B cell (primary cell): Measurements from ENCODE around the gene LIX1. TPM values are rescaled to one million over a fixed set of nuclear protein-coding genes. Genes with fewer than 3 reads are reported as not detected.
A peak's percentile ranks its signal among the peaks of the same experiment; 100 is the strongest.

ENCODE experiments used
- ATAC-seq: fragments of 200-7000 bp; cut with Tn5 transposase; one replicate; pipeline ENCODE4 v1.10.0; 2021; ENCODE audit warnings: low read depth, mild to moderate bottlenecking, moderate number of reproducible peaks, moderate library complexity
- CTCF ChIA-PET: fragments of 350-600 bp; sonication (Branson Sonifier 250); formaldehyde crosslinking; loops from one replicate; lab custom pipeline; 2021; ENCODE audit warnings: antibody characterized with exemption, inconsistent platforms; lab: Charles Lee
- POLR2A ChIA-PET: fragments of 350-600 bp; sonication (Branson Sonifier 250); formaldehyde crosslinking; loops from one replicate; lab custom pipeline; 2021; ENCODE audit warnings: antibody characterized with exemption; lab: Charles Lee
- DNase-seq: peaks from one replicate; pipeline ENCODE4 v3.0.0; 2013
- H2AFZ ChIP-seq: 2 replicates; pipeline ENCODE4 v1.6.1; 2012; ENCODE audit warnings: mild to moderate bottlenecking, low read depth, low read length; ENCODE audit not compliant: insufficient read depth, poor library complexity, severe bottlenecking
- H3K27ac ChIP-seq, 2 donors: 1 replicate in 1 of 2; 2 replicates in 1 of 2; pipeline ENCODE4 v1.5.1; 2012 to 2013; ENCODE audit warnings: low read length in 2 of 2, mild to moderate bottlenecking in 2 of 2, moderate library complexity in 1 of 2
- H3K27me3 ChIP-seq, 4 experiments: fragments of 200-600 bp in 1 of 4; sonication (generic) in 1 of 4; replicated peaks in 1 of 4; 1 replicate in 2 of 4; 2 replicates in 2 of 4; pipeline versions ENCODE4 v1.6.1 to v1.7.0; 2013 to 2016; ENCODE audit warnings: low read length in 3 of 4, mild to moderate bottlenecking in 2 of 4, mixed read lengths in 1 of 4, moderate library complexity in 1 of 4; ENCODE audit not compliant: insufficient read depth in 4 of 4, control insufficient read depth in 3 of 4; ENCODE audit errors: control extremely low read depth in 1 of 4
- H3K36me3 ChIP-seq, 2 experiments: replicated peaks in 1 of 2; 1 replicate in 1 of 2; 2 replicates in 1 of 2; pipeline versions ENCODE4 v1.6.1 to v1.7.1; 2013; ENCODE audit warnings: low read length in 1 of 2; ENCODE audit not compliant: insufficient read depth in 2 of 2, control insufficient read depth in 1 of 2; ENCODE audit errors: control extremely low read depth in 1 of 2, extremely low read depth in 1 of 2
- H3K4me1 ChIP-seq, 2 donors: fragments of 200-600 bp in 1 of 2; sonication (generic) in 1 of 2; 1 replicate in 1 of 2; 2 replicates in 1 of 2; pipeline versions ENCODE4 v1.5.1 to v1.6.1; 2013 to 2017; ENCODE audit warnings: low read length in 2 of 2; ENCODE audit not compliant: control insufficient read depth in 2 of 2, insufficient read depth in 2 of 2
- H3K4me2 ChIP-seq: replicated peaks from 2 replicates; pipeline ENCODE3; 2012; ENCODE audit warnings: mild to moderate bottlenecking, low read depth, low read length; ENCODE audit not compliant: poor library complexity, severe bottlenecking
- H3K4me3 ChIP-seq, 5 experiments: fragments of 200-600 bp in 1 of 5; sonication (generic) in 1 of 5; 1 replicate in 3 of 5; 2 replicates in 2 of 5; pipeline versions ENCODE4 v1.5.1 to v1.7.0; 2011 to 2016; ENCODE audit warnings: low read length in 4 of 5, mild to moderate bottlenecking in 4 of 5, low read depth in 2 of 5, control low read depth in 1 of 5, moderate library complexity in 1 of 5; ENCODE audit not compliant: insufficient read depth in 1 of 5; ENCODE audit errors: control extremely low read depth in 1 of 5, extremely low read depth in 1 of 5
- H3K79me2 ChIP-seq: fragments of 200-600 bp; sonication (generic); one replicate; pipeline ENCODE4 v1.6.0; 2016; ENCODE audit warnings: low read length; ENCODE audit not compliant: control insufficient read depth, insufficient read depth
- H3K9ac ChIP-seq: fragments of 200-600 bp; sonication (generic); 2 replicates; pipeline ENCODE4 v1.6.1; 2017; ENCODE audit warnings: mild to moderate bottlenecking, low read length, moderate library complexity
- H3K9me3 ChIP-seq, 3 donors: one replicate each; pipeline versions ENCODE4 v1.6.1 to v1.7.1; 2013; ENCODE audit warnings: low read length in 2 of 3; ENCODE audit not compliant: control insufficient read depth in 2 of 3, insufficient read depth in 1 of 3; ENCODE audit errors: control extremely low read depth in 1 of 3
- H4K20me1 ChIP-seq: 2 replicates; pipeline ENCODE4 v1.6.0; 2012; ENCODE audit warnings: mild to moderate bottlenecking, low read length; ENCODE audit not compliant: insufficient read depth, control insufficient read depth, poor library complexity, severe bottlenecking
- H3K27ac Mint-ChIP-seq: one replicate; pipeline ENCODE4 v1.8.0; 2021; ENCODE audit warnings: mixed read lengths
- H3K27me3 Mint-ChIP-seq: one replicate; pipeline ENCODE4 v1.8.0; 2021; ENCODE audit warnings: mixed read lengths
- H3K4me1 Mint-ChIP-seq: one replicate; pipeline ENCODE4 v1.8.0; 2021; ENCODE audit warnings: mixed read lengths
- H3K4me3 Mint-ChIP-seq: one replicate; pipeline ENCODE4 v1.8.0; 2021; ENCODE audit warnings: mixed read lengths
- H3K9me3 Mint-ChIP-seq: one replicate; pipeline ENCODE4 v1.8.0; 2022; ENCODE audit warnings: mixed read lengths; ENCODE audit not compliant: insufficient read depth
- CTCF ChIP-seq: fragments of 200-600 bp; IDR thresholded peaks from one replicate; pipeline ENCODE4 v1.8.0; 2022; ENCODE audit warnings: antibody characterized with exemption, mild to moderate bottlenecking
- EZH2 ChIP-seq: IDR thresholded peaks from 2 replicates; pipeline ENCODE4 v1.6.1; 2012; ENCODE audit warnings: borderline replicate concordance, low read depth, mild to moderate bottlenecking, moderate library complexity, low read length; ENCODE audit not compliant: insufficient read depth, poor library complexity, severe bottlenecking
- WGBS: methylation state at CpG from one replicate; pipeline ENCODE4 v1.1.5; 2013; ENCODE audit warnings: missing lambda C conversion rate; ENCODE audit not compliant: insufficient coverage; 5-methylcytosine and 5-hydroxymethylcytosine counted together
- intact Hi-C: fragments of 100-400 bp; cut with micrococcal nuclease; formaldehyde crosslinking; loops from one replicate; pipeline ENCODE4 v1.10.0; 2022
- polyA plus RNA-seq: library from polyadenylated mRNA; depleted of rRNA; stranded (reverse); fragments of >200 nt; gene quantifications from 2 replicates; pipeline ENCODE4 v1.2.3, GENCODE V29; 2012
- total RNA-seq, 2 donors: library from RNA; stranded (reverse); fragments of 120-200 nt in 1 of 2; gene quantifications; 1 replicate in 1 of 2; 2 replicates in 1 of 2; pipeline versions ENCODE4 v1.2.3 to v1.2.4, GENCODE V29; 2013 to 2022

The LIX1 gene
- total and polyA plus RNA-seq, 2 donors (not counting 1 experiment from before 2014, with no cell fraction given), result not detected

- TF ChIP-seq EZH2 (no peak), CTCF (no peak)
- CTCF ChIA-PET, result interaction anchor here (1.5 to 1.6 kb wide), 2 partner anchors 23 to 1585 kb away, joined by 4 to 5 read pairs; no protein-coding TSS in a partner anchor
- no CpG with 5 or more reads among the region's 6 CpGs for whole genome bisulfite sequencing
Observed at GRCh38 chr5:97183930-97184213, 41.5 kb upstream of the LIX1 start.

More at GRCh38 chr5:97183930-97184213, 41.5 kb upstream of the LIX1 start:
- Histone ChIP-seq H4K20me1 (peaks cover 6% of the 10 kb centered on the region), H3K27me3 (no peaks in the 10 kb centered on the region), H3K9me3 (no peaks in the 10 kb centered on the region), H3K79me2 (peaks cover 45% of the 10 kb centered on the region), H3K27ac (peak overlapping the region; percentile 91 to 99), H3K36me3 (peaks cover 0 to under 1% of the 10 kb centered on the region in 2 experiments), H2AFZ (peak overlapping the region; percentile 96), H3K9ac (peak overlapping the region; percentile 83), H3K4me2 (peak overlapping the region; percentile 83), H3K4me3 (peak overlapping the region in 4 of 5 experiments; percentile 68 to 96 (median 85)), H3K4me1 (peaks cover 12 to 15% of the 10 kb centered on the region in 2 donors)
- peak overlapping the region; percentile 100 for H3K27ac Mint-ChIP-seq
- no peaks in the 10 kb centered on the region for H3K9me3 Mint-ChIP-seq
- peaks cover 2% of the 10 kb centered on the region for H3K27me3 Mint-ChIP-seq
- POLR2A ChIA-PET, result interaction anchor here (0.9 kb wide), 1 partner anchor 522 kb away, joined by 3 read pairs; no protein-coding TSS in a partner anchor
- H3K4me3 Mint-ChIP-seq, result peak overlapping the region; percentile 97
- DNase-seq (no peak), ATAC-seq (no peak)
- peaks cover 33% of the 10 kb centered on the region for H3K4me1 Mint-ChIP-seq
- intact Hi-C loops, result loop anchor here (1.0 to 10.0 kb wide), 11 partner anchors 21 to 1876 kb away; partner anchors contain the start of genes ARSK, CAST, ELL2 and ERAP1
